H9 (cell line): ENCODE data around the gene SMTNL2. TPM values are rescaled to one million over a fixed set of nuclear protein-coding genes. Genes with fewer than 3 reads are reported as not detected.

ENCODE experiments used
- DNase-seq: peaks from one replicate; pipeline ENCODE4 v3.0.0-alpha.2; 2017
- H2AFZ ChIP-seq: one replicate; pipeline ENCODE4 v1.6.1; 2013; ENCODE audit warnings: mild to moderate bottlenecking, low read length, control low read depth, moderate library complexity
- H2AK5ac ChIP-seq: 2 replicates; pipeline ENCODE4 v1.6.1; 2013; ENCODE audit warnings: low read length, control low read depth, mixed read lengths; ENCODE audit not compliant: insufficient read length
- H2BK120ac ChIP-seq: one replicate; pipeline ENCODE4 v1.6.1; 2013; ENCODE audit warnings: low read depth, mild to moderate bottlenecking, low read length, control low read depth, inconsistent platforms; ENCODE audit not compliant: poor library complexity, severe bottlenecking
- H2BK12ac ChIP-seq: 2 replicates; pipeline ENCODE4 v1.6.1; 2013; ENCODE audit warnings: low read length, control low read depth, mixed read lengths, low read depth; ENCODE audit not compliant: insufficient read length
- H2BK15ac ChIP-seq: 2 replicates; pipeline ENCODE4 v1.6.1; 2013; ENCODE audit warnings: low read depth, low read length, control low read depth
- H2BK20ac ChIP-seq: one replicate; pipeline ENCODE4 v1.6.1; 2013; ENCODE audit warnings: low read depth, mild to moderate bottlenecking, low read length, control low read depth, inconsistent platforms; ENCODE audit not compliant: poor library complexity, severe bottlenecking
- H2BK5ac ChIP-seq: 2 replicates; pipeline ENCODE4 v1.6.1; 2013; ENCODE audit warnings: low read length, control low read depth, mixed read lengths; ENCODE audit not compliant: insufficient read length
- H3K14ac ChIP-seq: 2 replicates; pipeline ENCODE4 v1.6.1; 2013; ENCODE audit warnings: low read length, control low read depth; ENCODE audit not compliant: insufficient read depth
- H3K18ac ChIP-seq: 2 replicates; pipeline ENCODE4 v1.6.1; 2013; ENCODE audit warnings: low read depth, mild to moderate bottlenecking, mixed read lengths, low read length, control low read depth; ENCODE audit not compliant: insufficient read length
- H3K23ac ChIP-seq: 2 replicates; pipeline ENCODE4 v1.6.1; 2013; ENCODE audit warnings: low read length, control low read depth, mixed read lengths, low read depth; ENCODE audit not compliant: insufficient read length
- H3K23me2 ChIP-seq: 2 replicates; pipeline ENCODE4 v1.6.1; 2013; ENCODE audit warnings: low read depth, mild to moderate bottlenecking, mixed read lengths, low read length, control low read depth; ENCODE audit not compliant: insufficient read length, poor library complexity, severe bottlenecking
- H3K27ac ChIP-seq: 2 replicates; pipeline ENCODE4 v1.5.1; 2013; ENCODE audit warnings: low read length, control low read depth, mixed read lengths, low read depth; ENCODE audit not compliant: insufficient read length
- H3K27me3 ChIP-seq: 2 replicates; pipeline ENCODE4 v1.6.1; 2013; ENCODE audit warnings: low read length, control low read depth, inconsistent platforms; ENCODE audit not compliant: insufficient read depth
- H3K4ac ChIP-seq: 2 replicates; pipeline ENCODE4 v1.6.1; 2013; ENCODE audit warnings: low read depth, mild to moderate bottlenecking, control low read depth, inconsistent platforms, low read length, moderate library complexity
- H3K4me1 ChIP-seq: 2 replicates; pipeline ENCODE4 v1.6.1; 2013; ENCODE audit warnings: low read length, control low read depth, inconsistent platforms; ENCODE audit not compliant: insufficient read depth
- H3K4me2 ChIP-seq: 2 replicates; pipeline ENCODE4 v1.6.1; 2013; ENCODE audit warnings: low read length, control low read depth, mixed read lengths; ENCODE audit not compliant: insufficient read length, insufficient read depth
- H3K56ac ChIP-seq: 2 replicates; pipeline ENCODE4 v1.6.1; 2013; ENCODE audit warnings: low read depth, mild to moderate bottlenecking, mixed read lengths, low read length, control low read depth; ENCODE audit not compliant: insufficient read length
- H3K79me1 ChIP-seq: 2 replicates; pipeline ENCODE4 v1.6.1; 2013; ENCODE audit warnings: low read depth, mild to moderate bottlenecking, moderate library complexity, low read length, control low read depth, inconsistent platforms; ENCODE audit not compliant: insufficient read depth, poor library complexity, severe bottlenecking
- H3K79me2 ChIP-seq: 2 replicates; pipeline ENCODE4 v1.6.1; 2013; ENCODE audit warnings: low read length, control low read depth, inconsistent platforms; ENCODE audit not compliant: insufficient read depth
- H3K9ac ChIP-seq: 2 replicates; pipeline ENCODE4 v1.6.1; 2013; ENCODE audit warnings: low read length, control low read depth, mixed read lengths; ENCODE audit not compliant: insufficient read length; ENCODE audit errors: extremely low read depth
- H3K9me3 ChIP-seq: one replicate; pipeline ENCODE4 v1.6.1; 2013; ENCODE audit warnings: low read depth, low read length, inconsistent platforms; ENCODE audit not compliant: control insufficient read depth
- H3T11ph ChIP-seq: one replicate; pipeline ENCODE4 v1.6.1; 2013; ENCODE audit warnings: mild to moderate bottlenecking, low read length, control low read depth, inconsistent platforms
- H4K20me1 ChIP-seq: one replicate; pipeline ENCODE4 v1.6.1; 2013; ENCODE audit not compliant: control insufficient read depth, insufficient read length, insufficient read depth
- H4K5ac ChIP-seq: 2 replicates; pipeline ENCODE4 v1.6.1; 2013; ENCODE audit warnings: low read depth, mild to moderate bottlenecking, mixed read lengths, low read length, control low read depth; ENCODE audit not compliant: insufficient read length
- H4K8ac ChIP-seq: replicated peaks from 2 replicates; pipeline ENCODE4 v1.6.1; 2013; ENCODE audit warnings: low read length, control low read depth, mixed read lengths, low read depth; ENCODE audit not compliant: insufficient read length
- H4K91ac ChIP-seq: 2 replicates; pipeline ENCODE4 v1.6.1; 2013; ENCODE audit warnings: low read depth, mild to moderate bottlenecking, moderate library complexity, mixed read lengths, low read length, control low read depth; ENCODE audit not compliant: insufficient read length
- H3K27ac Mint-ChIP-seq, 3 experiments: 2 replicates in 2 of 3; 3 replicates in 1 of 3; pipeline ENCODE4 v1.8.0; 2020 to 2021; ENCODE audit warnings: mixed read lengths in 3 of 3, mild to moderate bottlenecking in 1 of 3, moderate library complexity in 1 of 3
- H3K27me3 Mint-ChIP-seq: 2 replicates; pipeline ENCODE4 v1.8.0; 2021; ENCODE audit warnings: low read depth, mild to moderate bottlenecking, moderate library complexity, mixed read lengths
- H3K36me3 Mint-ChIP-seq, 3 experiments: 2 replicates in 2 of 3; 3 replicates in 1 of 3; pipeline ENCODE4 v1.8.0; 2020 to 2021; ENCODE audit warnings: low read depth in 3 of 3, mixed read lengths in 3 of 3; ENCODE audit not compliant: insufficient read depth in 1 of 3
- H3K4me1 Mint-ChIP-seq, 2 experiments: 2 replicates each; pipeline ENCODE4 v1.8.0; 2020; ENCODE audit warnings: mixed read lengths in 2 of 2
- H3K4me3 Mint-ChIP-seq, 2 experiments: 2 replicates in 1 of 2; 3 replicates in 1 of 2; pipeline ENCODE4 v1.8.0; 2020 to 2021; ENCODE audit warnings: mild to moderate bottlenecking in 2 of 2, mixed read lengths in 2 of 2, moderate library complexity in 1 of 2
- H3K9me3 Mint-ChIP-seq, 2 experiments: 2 replicates in 1 of 2; 3 replicates in 1 of 2; pipeline ENCODE4 v1.8.0; 2020; ENCODE audit warnings: mild to moderate bottlenecking in 2 of 2, mixed read lengths in 2 of 2, moderate library complexity in 1 of 2
- WGBS: extraction: QIAGEN DNeasy Blood & Tissue Kit; methylation state at CpG from one replicate; pipeline ENCODE4 v1.1.7; 2013; ENCODE audit warnings: missing lambda C conversion rate, low lambda C conversion rate, mixed read lengths; ENCODE audit not compliant: insufficient read length; ENCODE audit errors: extremely low coverage; 5-methylcytosine and 5-hydroxymethylcytosine counted together
- total RNA-seq: library from RNA; stranded (reverse); gene quantifications from 2 replicates; pipeline ENCODE4 v1.2.1, GENCODE V29; 2021
- TF ChIP-seq, protein P1 (sequence below): fragments of 200-600 bp; sonication (generic); conservative IDR thresholded peaks from 3 replicates; pipeline ENCODE4 v1.8.0; 2021; ENCODE audit warnings: antibody characterized with exemption, mild to moderate bottlenecking

The SMTNL2 gene
- total RNA-seq, 1 experiment from 2014 or later, result 0.77 TPM

DNA sequence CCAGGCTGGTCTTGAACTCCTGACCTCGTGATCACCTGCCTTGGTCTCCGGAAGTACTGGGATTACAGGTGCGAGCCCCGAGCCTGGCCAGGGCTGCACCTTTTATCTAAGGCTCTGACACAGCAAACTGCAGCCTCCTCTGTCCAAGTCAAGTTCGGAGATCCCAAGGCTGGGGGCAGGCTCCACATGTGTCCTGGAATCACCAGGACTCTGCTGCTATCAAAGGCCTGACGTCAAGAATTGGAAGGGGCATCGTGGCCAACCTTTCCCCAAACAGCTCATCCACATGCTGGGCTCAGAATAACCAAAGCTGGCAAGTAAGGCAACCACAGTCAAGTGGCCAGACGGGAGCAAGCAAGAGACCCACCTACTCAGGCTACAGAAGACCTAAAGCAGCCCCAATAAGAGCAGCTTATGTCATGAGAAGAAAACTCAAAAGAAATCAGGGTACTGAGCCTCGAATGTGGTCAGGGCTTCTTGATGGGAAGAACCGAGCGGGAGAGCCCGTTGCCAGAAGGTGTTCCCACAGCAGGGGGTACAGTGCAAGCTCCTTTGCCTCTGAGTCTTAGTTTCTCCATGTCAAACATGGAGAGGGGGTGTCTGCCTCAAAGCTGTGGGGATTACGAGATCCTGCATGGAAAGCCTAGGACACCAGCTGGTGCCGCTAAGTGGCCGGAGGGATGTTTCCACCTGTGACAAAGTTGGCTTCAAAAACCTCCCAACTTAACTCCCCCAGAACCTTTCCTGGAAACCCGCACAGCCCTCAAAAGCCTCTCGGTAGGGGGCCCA lies 37.0 kb upstream of the SMTNL2 start:
- Histone ChIP-seq H2AK5ac (no peak overlapping the region), H2BK12ac (no peak overlapping the region), H2AFZ (no peak overlapping the region), H3K9me3 (no peaks in the 10 kb centered on the region), H4K20me1 (peaks cover 3% of the 10 kb centered on the region), H3K27ac (no peak overlapping the region), H3K23ac (no peak overlapping the region), H3T11ph (no peak overlapping the region), H3K4me1 (no peaks in the 10 kb centered on the region), H4K91ac (no peak overlapping the region), H3K4ac (no peak overlapping the region), H3K56ac (no peak overlapping the region), H2BK15ac (no peak overlapping the region), H4K8ac (no peak overlapping the region), H3K4me2 (no peak overlapping the region), H2BK120ac (no peak overlapping the region), H3K18ac (no peak overlapping the region), H3K27me3 (no peaks in the 10 kb centered on the region), H3K23me2 (no peaks in the 10 kb centered on the region), H4K5ac (no peak overlapping the region), H3K79me1 (no peaks in the 10 kb centered on the region), H2BK20ac (no peak overlapping the region), H3K14ac (no peak overlapping the region), H2BK5ac (no peak overlapping the region), H3K9ac (no peak overlapping the region), H3K79me2 (no peaks in the 10 kb centered on the region)
- no peaks in the 10 kb centered on the region for H3K27me3 Mint-ChIP-seq
- no peaks in the 10 kb centered on the region for H3K9me3 Mint-ChIP-seq
- H3K4me3 Mint-ChIP-seq, result no peak overlapping the region
- peak overlapping the region in 1 of 3 experiments; percentile 81; a peak in 1 of 7 replicates for H3K27ac Mint-ChIP-seq
- no CpG with 5 or more reads among the region's 17 CpGs for WGBS
- H3K4me1 Mint-ChIP-seq, result peaks cover 0 to 2% of the 10 kb centered on the region in 2 experiments; a peak in 2 of 4 replicates
- DNase-seq, result no peak
- TF ChIP-seq, protein P1, sequence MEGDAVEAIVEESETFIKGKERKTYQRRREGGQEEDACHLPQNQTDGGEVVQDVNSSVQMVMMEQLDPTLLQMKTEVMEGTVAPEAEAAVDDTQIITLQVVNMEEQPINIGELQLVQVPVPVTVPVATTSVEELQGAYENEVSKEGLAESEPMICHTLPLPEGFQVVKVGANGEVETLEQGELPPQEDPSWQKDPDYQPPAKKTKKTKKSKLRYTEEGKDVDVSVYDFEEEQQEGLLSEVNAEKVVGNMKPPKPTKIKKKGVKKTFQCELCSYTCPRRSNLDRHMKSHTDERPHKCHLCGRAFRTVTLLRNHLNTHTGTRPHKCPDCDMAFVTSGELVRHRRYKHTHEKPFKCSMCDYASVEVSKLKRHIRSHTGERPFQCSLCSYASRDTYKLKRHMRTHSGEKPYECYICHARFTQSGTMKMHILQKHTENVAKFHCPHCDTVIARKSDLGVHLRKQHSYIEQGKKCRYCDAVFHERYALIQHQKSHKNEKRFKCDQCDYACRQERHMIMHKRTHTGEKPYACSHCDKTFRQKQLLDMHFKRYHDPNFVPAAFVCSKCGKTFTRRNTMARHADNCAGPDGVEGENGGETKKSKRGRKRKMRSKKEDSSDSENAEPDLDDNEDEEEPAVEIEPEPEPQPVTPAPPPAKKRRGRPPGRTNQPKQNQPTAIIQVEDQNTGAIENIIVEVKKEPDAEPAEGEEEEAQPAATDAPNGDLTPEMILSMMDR, result no peak
- H3K36me3 Mint-ChIP-seq, result peaks cover 40 to 82% (median 74%) of the 10 kb centered on the region in 3 experiments
